ENCODE results near the gene TRIM31.

The TRIM31 gene

DNA sequence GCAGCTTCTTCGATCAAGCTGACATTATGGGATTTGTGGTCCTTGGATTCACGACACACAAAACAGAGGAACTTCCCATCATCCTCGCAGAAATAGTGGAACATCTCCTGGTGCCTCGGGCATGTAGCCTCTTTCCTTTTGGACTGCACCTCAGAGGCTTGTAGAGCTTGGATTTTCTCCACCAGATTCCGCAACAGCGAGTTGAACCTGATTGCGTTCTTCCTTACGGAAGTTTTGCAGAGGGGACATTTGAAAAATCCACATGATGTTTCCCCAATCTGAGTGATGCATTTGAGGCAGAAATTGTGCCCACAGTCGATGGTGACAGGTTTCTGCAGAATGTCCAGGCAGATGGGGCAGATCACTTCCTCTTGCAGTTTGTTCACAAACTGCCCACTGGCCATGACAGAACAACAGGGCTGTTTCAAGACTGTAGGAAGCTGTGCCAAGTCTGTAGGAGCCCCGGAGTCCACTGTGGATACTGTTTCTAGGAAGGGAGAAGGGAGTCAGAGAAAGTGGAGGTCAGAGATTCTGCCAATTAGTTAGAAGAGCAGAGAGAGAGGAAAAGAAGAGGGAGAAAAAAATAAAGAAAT, 392 bp downstream of the TRIM31 start:
- DNase-seq: no peak

GRCh38 chr6:30111266-30111856, 1.5 kb downstream of the TRIM31 start:
- no peak for DNase-seq

GRCh38 chr6:30104661-30105060, 8.2 kb downstream of the TRIM31 start:
- DNase-seq: no peak

GRCh38 chr6:30103872-30104179, 9.1 kb downstream of the TRIM31 start:
- no peak for DNase-seq

DNA sequence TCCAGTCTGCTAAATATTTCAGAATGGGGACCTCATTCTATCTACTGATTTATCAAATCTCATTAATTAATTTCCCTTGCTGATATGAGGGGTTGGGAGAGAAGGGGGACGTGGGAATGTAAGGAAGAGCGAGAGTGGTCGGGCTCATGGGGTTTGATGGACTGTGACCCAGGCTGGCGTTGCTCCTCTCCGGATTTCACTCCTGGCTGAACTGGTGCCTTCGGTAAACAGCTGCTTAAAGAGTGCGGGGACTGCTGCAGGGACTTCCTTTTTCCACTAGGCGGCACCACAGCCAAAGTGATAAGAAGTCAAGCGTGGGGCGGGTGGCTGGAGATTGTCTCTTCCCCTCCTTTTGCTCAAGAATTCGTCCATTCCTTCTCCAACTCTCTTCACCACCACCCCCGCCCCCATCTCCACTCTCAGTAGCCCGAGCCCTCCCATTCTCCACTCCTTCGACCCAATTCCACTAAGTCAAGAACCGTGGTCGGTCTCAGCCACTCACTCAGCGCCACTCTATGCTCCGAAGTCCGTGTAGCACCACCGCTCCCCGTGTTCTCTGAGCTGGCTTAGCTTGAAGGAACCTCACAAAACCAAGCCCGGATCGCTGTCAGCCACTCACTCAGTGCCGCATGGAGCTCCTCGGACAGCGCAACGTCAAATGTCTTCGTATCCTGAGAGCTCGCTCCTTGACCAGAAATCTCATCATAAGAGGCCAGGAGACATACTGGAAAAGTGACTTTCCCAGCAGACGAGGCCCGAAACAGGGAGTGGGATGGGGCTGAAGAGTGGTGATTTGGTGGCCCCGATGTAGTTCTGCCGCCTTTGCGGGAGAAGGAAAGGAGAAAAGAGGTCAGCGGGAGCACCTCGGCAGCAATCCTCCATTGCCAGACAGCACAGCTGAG, 9.7 kb downstream of the TRIM31 start:
- peak; percentile 85 for DNase-seq

GRCh38 chr6:30102414-30102969, 10.4 kb downstream of the TRIM31 start:
- no peak for DNase-seq

GRCh38 chr6:30101444-30102413, 11.2 kb downstream of the TRIM31 start:
- peak; percentile 85 for DNase-seq

- peak; percentile 37 for DNase-seq
Measured at GRCh38 chr6:30100585-30101443, 12.1 kb downstream of the TRIM31 start.

GRCh38 chr6:30100154-30100553, 12.7 kb downstream of the TRIM31 start:
- no peak for DNase-seq

DNA sequence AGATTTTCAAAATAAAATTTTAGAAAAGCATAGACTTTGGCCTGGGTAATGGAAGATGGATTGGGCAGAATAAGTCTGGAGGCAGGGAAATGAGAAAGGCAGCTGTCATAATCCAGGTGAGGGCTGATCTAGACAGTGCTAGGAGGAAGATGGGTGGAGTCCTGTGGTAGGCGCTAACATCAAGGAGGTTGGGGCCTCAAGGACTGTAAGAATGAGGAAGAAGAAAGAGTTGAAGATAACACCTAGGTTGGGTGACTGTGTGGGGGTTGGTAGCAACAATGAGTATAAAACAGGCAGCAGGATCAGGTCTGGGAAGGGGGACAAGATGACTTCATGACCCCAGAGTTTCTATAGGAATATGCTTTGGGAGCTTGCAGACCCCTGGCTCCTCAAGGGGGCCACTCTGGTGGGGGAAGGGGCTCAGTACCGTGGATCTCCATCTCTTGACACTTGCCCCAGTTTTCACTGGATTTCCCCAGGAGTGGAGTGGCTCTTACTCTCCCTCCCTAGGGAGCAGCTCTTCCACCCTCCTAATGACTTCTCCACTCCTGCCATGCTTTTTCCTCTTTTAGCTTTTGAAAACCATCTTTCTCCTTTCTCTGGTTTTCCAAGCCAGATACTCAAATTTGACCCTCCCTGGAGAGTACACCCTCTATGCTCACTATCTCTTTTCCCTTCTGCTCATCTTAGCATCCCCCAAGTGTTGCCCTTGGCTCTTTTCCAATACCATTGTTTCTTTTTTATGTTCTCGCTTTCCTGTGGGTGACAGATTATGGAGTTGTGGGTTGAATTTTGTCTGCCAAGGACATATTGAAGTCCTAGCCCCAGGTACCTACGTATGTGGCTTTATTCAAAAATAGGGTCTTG, 14.8 kb downstream of the TRIM31 start:
- DNase-seq: no peak

- no peak for DNase-seq
Measured at GRCh38 chr6:30096829-30097228, 16.1 kb downstream of the TRIM31 start.

- no peak for DNase-seq
Measured at GRCh38 chr6:30093951-30094661, 18.8 kb downstream of the TRIM31 start.

DNA sequence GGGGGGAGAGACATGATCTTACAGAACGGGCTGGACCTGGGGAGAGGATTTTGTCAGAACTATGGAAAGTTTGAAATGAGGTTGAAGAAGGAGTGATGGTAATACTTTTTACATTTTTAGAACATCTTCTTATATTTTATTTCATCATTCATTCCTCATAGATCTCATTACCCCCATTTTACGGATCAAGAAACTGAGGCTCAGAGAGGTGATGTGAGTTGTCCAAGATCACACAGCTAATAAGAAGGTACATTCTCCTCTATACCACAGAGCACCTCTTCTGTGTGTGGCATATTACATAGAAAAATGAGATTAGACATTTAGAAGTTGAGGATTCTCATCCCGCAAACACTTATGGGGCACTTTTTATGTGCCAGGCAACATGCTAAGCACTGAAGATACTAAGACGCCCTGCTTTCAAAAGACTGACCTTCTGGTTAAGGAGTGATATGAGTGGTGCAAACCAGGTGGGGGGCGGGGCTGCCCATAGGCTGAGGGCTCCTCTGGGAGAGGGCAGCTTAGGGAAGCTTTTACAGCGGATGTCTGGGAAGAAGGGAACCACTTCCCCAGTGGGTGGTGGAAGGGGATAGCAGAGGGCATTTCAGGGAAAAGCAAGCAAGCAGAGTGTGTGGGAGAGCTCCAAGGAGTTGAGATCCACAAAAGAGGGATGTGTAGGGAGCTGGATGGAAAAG, 19.9 kb downstream of the TRIM31 start:
- no peak for DNase-seq

- DNase-seq: no peak
Measured at GRCh38 chr6:30091577-30092381, 21.1 kb downstream of the TRIM31 start.

- no peak for DNase-seq
Measured at GRCh38 chr6:30087876-30088275, 25.0 kb downstream of the TRIM31 start.

DNA sequence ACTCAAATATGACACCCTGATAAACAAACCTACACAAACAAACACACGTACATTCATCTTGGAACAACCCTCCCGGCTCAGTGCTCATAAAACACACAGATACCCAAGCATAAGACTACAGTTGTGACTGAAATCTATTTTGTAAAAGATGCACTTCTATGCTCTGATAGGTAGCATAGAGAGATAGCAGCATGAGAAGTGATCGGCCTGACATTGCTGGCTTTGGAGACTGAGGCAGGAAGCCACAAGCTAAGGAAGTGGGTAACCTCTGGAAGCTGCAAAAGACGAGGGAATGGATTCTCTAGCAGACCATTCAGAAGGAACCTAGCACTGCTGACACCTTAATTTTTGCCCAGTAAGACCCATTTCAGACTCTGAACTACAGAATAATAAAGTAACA, 35.7 kb downstream of the TRIM31 start:
- no peak for DNase-seq

GRCh38 chr6:30075790-30076732, 36.8 kb downstream of the TRIM31 start:
- no peak for DNase-seq

All from NCI-H146 (cell line).